Measurements from ENCODE around the gene WDR38. TPM values are rescaled to one million over a fixed set of nuclear protein-coding genes. Genes with fewer than 3 reads are reported as not detected.
"Not testable (repeated sequence)": the region's sequence is repeated elsewhere in the genome, so short reads cannot be mapped to it uniquely, and the experiment has no call there.

The WDR38 gene
- total and polyA plus RNA-seq, 8 donors, result not detected

DNA sequence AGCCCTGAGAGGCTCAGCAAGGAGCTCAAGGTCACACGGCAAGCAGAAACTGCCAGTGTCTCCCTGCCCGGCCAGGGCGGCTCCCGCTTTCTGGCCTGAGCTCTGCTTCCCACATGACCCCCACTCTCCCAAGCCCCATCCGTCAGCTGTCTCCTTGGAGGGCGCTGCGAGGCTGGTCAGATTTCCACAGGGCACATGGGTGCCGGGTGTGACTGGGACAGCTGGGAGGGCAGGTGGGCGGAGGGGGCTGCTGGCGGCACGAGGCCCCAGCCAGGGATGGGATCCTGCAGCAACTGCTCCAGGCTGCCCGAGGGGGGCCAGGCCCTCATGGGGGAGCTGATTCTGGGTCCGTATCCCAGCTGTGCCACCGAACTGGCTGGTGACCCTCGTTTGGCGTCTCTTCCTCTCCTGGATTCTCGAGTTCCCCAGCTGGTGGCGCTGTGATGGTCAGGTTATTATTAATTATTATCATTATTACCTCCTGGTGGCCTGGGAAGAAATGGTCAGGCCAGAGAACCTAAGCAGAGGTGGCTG is 12.9 kb upstream of the WDR38 start:
- DNase-seq, result peak in 1 of 2 donors; percentile 59
- H3K9me3 ChIP-seq, result no peaks in the 10 kb centered on the region
- TF ChIP-seq POLR2A (IDR thresholded peaks at IDR 0.05) (no peak), EP300 (IDR thresholded peaks at IDR 0.05) (no peak), POLR2AphosphoS5 (IDR thresholded peaks at IDR 0.05) (no peak)
- TF ChIP-seq, protein P1, sequence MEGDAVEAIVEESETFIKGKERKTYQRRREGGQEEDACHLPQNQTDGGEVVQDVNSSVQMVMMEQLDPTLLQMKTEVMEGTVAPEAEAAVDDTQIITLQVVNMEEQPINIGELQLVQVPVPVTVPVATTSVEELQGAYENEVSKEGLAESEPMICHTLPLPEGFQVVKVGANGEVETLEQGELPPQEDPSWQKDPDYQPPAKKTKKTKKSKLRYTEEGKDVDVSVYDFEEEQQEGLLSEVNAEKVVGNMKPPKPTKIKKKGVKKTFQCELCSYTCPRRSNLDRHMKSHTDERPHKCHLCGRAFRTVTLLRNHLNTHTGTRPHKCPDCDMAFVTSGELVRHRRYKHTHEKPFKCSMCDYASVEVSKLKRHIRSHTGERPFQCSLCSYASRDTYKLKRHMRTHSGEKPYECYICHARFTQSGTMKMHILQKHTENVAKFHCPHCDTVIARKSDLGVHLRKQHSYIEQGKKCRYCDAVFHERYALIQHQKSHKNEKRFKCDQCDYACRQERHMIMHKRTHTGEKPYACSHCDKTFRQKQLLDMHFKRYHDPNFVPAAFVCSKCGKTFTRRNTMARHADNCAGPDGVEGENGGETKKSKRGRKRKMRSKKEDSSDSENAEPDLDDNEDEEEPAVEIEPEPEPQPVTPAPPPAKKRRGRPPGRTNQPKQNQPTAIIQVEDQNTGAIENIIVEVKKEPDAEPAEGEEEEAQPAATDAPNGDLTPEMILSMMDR (IDR thresholded peaks at IDR 0.05), result no peak
- intact Hi-C loops (cut with DNase I; ENCODE audit: low total_unique reads), result no loop called here
- no peaks in the 10 kb centered on the region for H3K36me3 ChIP-seq
- H3K4me1 ChIP-seq, result peaks cover 2 to 14% (median 7%) of the 10 kb centered on the region in 4 donors
- H3K4me3 ChIP-seq, result no peak overlapping the region
- H3K27ac ChIP-seq, result no peak overlapping the region
- 63 to 71% (median 66%) methylated on average over 15 to 18 of the region's 18 CpGs for WGBS, 5 donors
- peaks cover 0 to 15% (median 0%) of the 10 kb centered on the region in 3 donors for H3K27me3 ChIP-seq

DNA sequence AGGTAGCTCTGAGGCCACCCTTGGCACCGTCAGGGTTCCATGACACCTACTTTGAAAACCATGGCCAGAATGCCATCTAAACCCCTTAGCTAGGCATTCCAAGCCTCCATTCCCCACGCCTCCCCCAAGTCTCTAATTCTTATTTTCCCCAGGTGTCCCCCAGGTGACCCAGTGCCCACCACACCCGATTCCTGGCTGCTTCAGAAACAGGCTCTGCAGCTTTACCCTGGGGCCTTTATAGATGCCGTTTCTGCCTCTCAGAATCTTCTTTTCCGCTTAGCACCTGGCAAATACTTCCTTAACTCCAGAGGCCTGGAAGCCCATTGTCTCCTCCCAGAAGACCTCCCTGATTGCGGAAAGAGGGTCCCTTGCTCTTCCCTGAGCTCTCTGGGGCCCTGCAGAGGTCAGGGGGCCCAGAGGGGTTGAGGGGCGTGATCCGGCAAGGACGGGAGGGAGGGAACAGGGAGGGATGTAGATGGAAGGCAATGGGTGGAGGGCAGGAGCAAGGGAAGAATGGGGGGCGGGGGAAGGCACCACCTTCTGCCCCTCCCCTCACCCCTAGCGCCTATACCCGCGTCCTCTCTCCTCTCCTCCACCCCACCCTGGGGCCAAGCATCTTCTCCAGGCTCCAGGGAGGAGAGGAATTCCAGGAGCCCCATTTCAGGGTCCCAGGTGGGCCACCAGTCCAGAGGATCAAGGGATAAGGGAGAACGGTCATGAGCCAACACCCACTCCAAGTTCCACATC is 12.0 kb upstream of the WDR38 start:
- H3K27me3 ChIP-seq, result peaks cover 0 to 15% (median 0%) of the 10 kb centered on the region in 3 donors
- H3K4me3 ChIP-seq, result no peak overlapping the region
- peak in 1 of 2 donors; percentile 84 for DNase-seq
- no peak for TF ChIP-seq EP300 (IDR thresholded peaks at IDR 0.05)
- no peak for TF ChIP-seq POLR2A (IDR thresholded peaks at IDR 0.05)
- TF ChIP-seq POLR2AphosphoS5 (IDR thresholded peaks at IDR 0.05), result no peak
- TF ChIP-seq, protein P1 (IDR thresholded peaks at IDR 0.05), result no peak
- H3K36me3 ChIP-seq, result no peaks in the 10 kb centered on the region
- H3K4me1 ChIP-seq, result peaks cover 0 to 8% (median 3%) of the 10 kb centered on the region in 4 donors
- intact Hi-C loops (cut with DNase I; ENCODE audit: low total_unique reads), result no loop called here
- no peaks in the 10 kb centered on the region for H3K9me3 ChIP-seq
- H3K27ac ChIP-seq, result no peak overlapping the region
- WGBS, 5 donors, result 62 to 83% (median 72%) methylated on average over 10 to 14 of the region's 14 CpGs

DNA sequence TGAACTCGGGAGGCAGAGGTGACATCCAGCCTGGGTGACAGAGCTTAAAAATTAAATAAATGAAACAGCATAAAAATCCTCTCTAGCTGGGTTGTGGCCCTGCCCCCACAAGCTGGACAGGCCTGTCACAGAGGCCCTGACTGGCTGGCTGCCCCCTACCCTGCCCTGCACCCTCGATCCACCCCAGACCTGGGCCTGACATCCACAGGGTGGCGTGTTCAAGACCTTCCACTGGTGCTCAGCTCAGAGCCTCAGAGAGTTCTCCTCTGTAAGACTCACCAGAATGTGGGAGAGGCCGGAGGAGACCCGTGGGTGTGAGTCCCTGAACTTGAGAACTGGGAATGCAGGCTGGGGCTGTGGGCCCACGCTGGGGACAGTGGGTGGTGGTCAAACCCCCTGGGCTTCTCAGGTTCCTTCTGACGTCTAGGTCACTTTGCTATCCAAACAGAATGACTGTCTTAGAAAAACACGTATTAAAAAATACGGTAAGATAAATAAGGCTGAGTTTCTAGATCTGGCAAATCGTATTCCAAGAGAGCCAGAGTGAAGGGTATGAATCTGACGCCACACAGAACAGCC is 9.7 kb upstream of the WDR38 start:
- peaks cover 0 to 16% (median 0%) of the 10 kb centered on the region in 3 donors for H3K27me3 ChIP-seq
- DNase-seq, result no peak
- peaks cover 0 to 8% (median 3%) of the 10 kb centered on the region in 4 donors for H3K4me1 ChIP-seq
- H3K9me3 ChIP-seq, result no peaks in the 10 kb centered on the region
- no peak overlapping the region for H3K27ac ChIP-seq
- WGBS, 5 donors, result 73 to 84% (median 79%) methylated on average over 11 of the region's 11 CpGs
- TF ChIP-seq POLR2A (IDR thresholded peaks at IDR 0.05), result no peak
- TF ChIP-seq, protein P1 (IDR thresholded peaks at IDR 0.05), result no peak
- TF ChIP-seq EP300 (IDR thresholded peaks at IDR 0.05), result no peak
- no peak for TF ChIP-seq POLR2AphosphoS5 (IDR thresholded peaks at IDR 0.05)
- intact Hi-C loops (cut with DNase I; ENCODE audit: low total_unique reads), result no loop called here
- H3K36me3 ChIP-seq, result no peaks in the 10 kb centered on the region
- no peak overlapping the region for H3K4me3 ChIP-seq

DNA sequence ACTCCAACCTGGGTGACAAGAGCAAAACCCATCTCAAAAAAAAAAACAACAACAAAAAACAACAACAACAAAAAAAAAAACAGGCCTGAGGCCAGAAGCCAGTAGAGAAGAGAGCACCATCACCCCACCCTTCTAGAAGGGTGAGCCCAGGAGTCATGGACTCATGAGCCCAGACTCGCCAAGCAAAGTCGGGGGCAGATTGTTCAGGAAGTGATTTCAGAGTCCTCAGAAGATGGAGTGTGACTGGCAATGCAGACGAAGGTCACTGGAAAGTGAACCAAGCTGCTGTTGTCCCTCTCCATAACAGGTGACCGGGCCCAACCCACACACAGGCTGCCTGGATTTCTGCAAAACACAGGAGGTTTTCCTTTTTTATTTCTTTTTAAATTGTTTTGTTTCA is 9.0 kb upstream of the WDR38 start:
- intact Hi-C loops (cut with DNase I; ENCODE audit: low total_unique reads), result no loop called here
- Histone ChIP-seq H3K9me3 (no peaks in the 10 kb centered on the region), H3K36me3 (no peaks in the 10 kb centered on the region), H3K4me3 (no peak overlapping the region), H3K27me3 (peaks cover 0 to 10% (median 0%) of the 10 kb centered on the region in 3 donors), H3K27ac (no peak overlapping the region), H3K4me1 (peaks cover 0 to 8% (median 3%) of the 10 kb centered on the region in 4 donors)
- WGBS, 5 donors, result 52 to 79% (median 72%) methylated on average over 4 of the region's 4 CpGs
- TF ChIP-seq POLR2A (IDR thresholded peaks at IDR 0.05) (no peak), POLR2AphosphoS5 (IDR thresholded peaks at IDR 0.05) (no peak), EP300 (IDR thresholded peaks at IDR 0.05) (no peak)
- TF ChIP-seq, protein P1 (IDR thresholded peaks at IDR 0.05), result no peak
- DNase-seq, result peak in 1 of 2 donors; percentile 34

DNA sequence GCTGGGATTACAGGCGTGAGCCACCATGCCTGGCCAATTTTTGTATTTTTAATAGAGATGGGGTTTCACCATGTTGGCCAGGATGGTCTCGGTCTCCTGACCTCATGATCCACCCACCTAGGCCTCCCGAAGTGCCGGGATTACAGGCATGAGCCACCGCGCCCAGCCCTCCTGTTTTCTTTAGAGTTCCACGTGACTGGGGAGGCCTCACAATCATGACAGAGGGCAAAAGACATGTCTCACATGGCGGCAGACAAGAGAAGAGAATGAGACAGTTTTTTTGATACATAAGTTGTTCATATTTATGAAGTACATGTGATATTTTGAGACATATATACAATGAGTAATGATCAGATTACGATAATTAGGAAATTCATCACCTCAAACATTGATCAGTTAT is 6.8 kb upstream of the WDR38 start:
- intact Hi-C loops (cut with DNase I; ENCODE audit: low total_unique reads); H3K9me3 ChIP-seq; H3K4me1 ChIP-seq; H3K27me3 ChIP-seq; H3K36me3 ChIP-seq; DNase-seq; H3K27ac ChIP-seq; H3K4me3 ChIP-seq: not testable (repeated sequence)
- WGBS, 5 donors, result 88 to 93% (median 91%) methylated on average over 9 of the region's 9 CpGs
